ENCODE results near the gene DUOX2. TPM values are rescaled to one million over a fixed set of nuclear protein-coding genes. Genes with fewer than 3 reads are reported as not detected.

Gene DUOX2
- total and polyA plus RNA-seq, 3 donors from 2014 or later = 1.2 to 4.8 (median 2.6) TPM

DNA sequence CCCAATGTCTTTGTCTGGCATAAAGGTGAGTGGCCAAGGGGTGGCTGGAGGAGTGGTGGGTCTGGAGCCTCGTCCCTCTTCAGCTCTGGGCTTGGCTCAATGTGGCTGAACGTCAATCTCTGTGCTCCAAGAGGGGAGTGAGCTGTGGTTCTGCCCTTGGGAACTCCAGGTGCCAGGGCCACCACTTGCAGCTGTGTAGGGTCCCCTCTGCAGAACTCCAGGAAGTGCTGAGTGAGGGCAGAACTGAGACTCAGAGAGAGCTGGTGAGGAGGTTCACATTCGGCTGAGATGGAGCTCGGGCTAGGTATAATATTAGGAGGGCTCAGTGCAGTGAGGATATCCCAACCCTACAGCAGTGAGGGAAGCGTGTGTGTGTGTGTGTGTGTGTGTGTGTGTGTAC lies 27.4 kb upstream of the DUOX2 start:
- H3K4me3 ChIP-seq = no peak overlapping the region

GRCh38 chr15:45140557-45141250 lies 26.7 kb upstream of the DUOX2 start:
- TF ChIP-seq, protein P1, sequence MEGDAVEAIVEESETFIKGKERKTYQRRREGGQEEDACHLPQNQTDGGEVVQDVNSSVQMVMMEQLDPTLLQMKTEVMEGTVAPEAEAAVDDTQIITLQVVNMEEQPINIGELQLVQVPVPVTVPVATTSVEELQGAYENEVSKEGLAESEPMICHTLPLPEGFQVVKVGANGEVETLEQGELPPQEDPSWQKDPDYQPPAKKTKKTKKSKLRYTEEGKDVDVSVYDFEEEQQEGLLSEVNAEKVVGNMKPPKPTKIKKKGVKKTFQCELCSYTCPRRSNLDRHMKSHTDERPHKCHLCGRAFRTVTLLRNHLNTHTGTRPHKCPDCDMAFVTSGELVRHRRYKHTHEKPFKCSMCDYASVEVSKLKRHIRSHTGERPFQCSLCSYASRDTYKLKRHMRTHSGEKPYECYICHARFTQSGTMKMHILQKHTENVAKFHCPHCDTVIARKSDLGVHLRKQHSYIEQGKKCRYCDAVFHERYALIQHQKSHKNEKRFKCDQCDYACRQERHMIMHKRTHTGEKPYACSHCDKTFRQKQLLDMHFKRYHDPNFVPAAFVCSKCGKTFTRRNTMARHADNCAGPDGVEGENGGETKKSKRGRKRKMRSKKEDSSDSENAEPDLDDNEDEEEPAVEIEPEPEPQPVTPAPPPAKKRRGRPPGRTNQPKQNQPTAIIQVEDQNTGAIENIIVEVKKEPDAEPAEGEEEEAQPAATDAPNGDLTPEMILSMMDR (IDR thresholded peaks at IDR 0.05) = no peak
- no peak for TF ChIP-seq POLR2A (IDR thresholded peaks at IDR 0.05)
- 92 to 95% methylated on average over 10 of the region's 10 CpGs for WGBS, 2 donors
- no peak for DNase-seq
- Histone ChIP-seq H3K27me3 (no peaks in the 10 kb centered on the region), H3K4me3 (no peak overlapping the region), H3K9me3 (no peaks in the 10 kb centered on the region), H3K4me1 (no peaks in the 10 kb centered on the region), H3K36me3 (ENCODE audit: low read depth, missing control alignments) (no peaks in the 10 kb centered on the region), H3K27ac (no peak overlapping the region)
- intact Hi-C loops (cut with DNase I; ENCODE audit: low total_unique reads) = no loop called here

More for the DNA sequence above, 27.4 kb upstream of the DUOX2 start:
- TF ChIP-seq POLR2A (IDR thresholded peaks at IDR 0.05) = no peak
- TF ChIP-seq, protein P1 (IDR thresholded peaks at IDR 0.05) = no peak
- WGBS, 2 donors = 67 to 83% methylated on average over 1 to 5 of the region's 5 CpGs
- Histone ChIP-seq H3K9me3 (no peaks in the 10 kb centered on the region), H3K27me3 (no peaks in the 10 kb centered on the region), H3K4me1 (no peaks in the 10 kb centered on the region), H3K27ac (no peak overlapping the region), H3K36me3 (ENCODE audit: low read depth, missing control alignments) (no peaks in the 10 kb centered on the region)
- intact Hi-C loops (cut with DNase I; ENCODE audit: low total_unique reads) = no loop called here
- DNase-seq = no peak

DNA sequence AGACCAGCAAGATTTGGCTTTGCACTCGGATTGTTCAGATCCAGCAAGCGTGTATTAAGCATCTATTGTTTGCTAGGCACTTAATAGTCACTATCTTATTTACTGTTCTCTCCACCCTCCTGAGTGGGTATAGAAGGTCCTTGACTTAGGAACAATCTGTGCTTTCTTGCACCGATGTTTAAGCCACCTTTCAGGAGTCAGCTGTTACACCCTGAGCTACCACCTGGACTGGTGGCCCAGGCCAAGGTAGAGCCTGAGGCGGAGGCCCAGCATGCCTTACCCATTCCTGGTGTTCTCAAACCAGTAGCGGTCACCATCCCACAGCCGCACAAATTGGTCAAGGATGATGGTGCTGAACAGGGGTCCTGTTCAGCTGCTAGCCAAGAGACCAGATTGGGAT lies 25.8 kb upstream of the DUOX2 start:
- TF ChIP-seq POLR2A (IDR thresholded peaks at IDR 0.05) = no peak
- TF ChIP-seq, protein P1 (IDR thresholded peaks at IDR 0.05) = no peak
- H3K27me3 ChIP-seq = no peaks in the 10 kb centered on the region
- 82 to 84% methylated on average over 6 of the region's 6 CpGs for WGBS, 2 donors
- H3K27ac ChIP-seq = no peak overlapping the region
- intact Hi-C loops (cut with DNase I; ENCODE audit: low total_unique reads) = no loop called here
- H3K4me3 ChIP-seq = no peak overlapping the region
- H3K36me3 ChIP-seq (ENCODE audit: low read depth, missing control alignments) = no peaks in the 10 kb centered on the region
- H3K9me3 ChIP-seq = no peaks in the 10 kb centered on the region
- peaks cover 5% of the 10 kb centered on the region for H3K4me1 ChIP-seq
- DNase-seq = no peak

DNA sequence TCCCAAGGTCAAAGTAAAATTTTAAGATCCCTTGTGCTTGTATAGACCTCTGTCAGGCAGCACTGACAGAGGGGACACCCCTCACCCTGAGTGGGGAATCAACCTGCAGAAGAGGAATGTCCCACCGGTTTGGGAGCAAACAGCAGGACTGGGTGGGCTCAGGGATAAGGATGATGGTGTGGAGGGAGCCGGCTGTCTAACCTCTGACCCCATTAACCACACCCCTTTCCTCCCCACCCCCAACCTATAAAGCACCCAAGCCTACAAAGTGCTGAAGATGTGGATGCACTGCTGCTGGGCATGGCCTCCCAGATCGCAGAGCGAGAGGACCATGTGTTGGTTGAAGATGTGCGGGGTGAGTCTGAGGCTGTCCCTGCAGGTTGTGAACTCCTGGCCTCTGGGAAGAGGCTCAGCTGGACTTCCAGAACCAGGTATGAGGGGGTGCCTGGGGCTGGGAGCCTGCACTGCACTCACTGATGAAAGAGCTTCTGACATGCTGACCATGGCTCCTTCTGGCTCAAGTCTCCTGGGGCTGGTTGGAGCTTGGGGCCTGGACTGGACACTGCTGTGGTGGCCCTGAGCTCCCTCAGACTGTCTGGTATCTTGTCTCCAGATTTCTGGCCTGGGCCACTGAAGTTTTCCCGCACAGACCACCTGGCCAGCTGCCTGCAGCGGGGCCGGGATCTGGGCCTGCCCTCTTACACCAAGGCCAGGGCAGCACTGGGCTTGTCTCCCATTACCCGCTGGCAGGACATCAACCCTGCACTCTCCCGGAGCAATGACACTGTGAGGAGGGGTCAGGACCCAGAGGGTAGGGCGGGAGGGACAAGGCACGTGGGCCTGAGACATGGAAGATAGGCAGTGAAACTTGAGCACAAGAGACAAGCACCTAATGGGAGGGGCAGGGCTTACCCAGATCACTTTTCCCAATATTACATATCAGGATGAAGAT lies 25.1 kb upstream of the DUOX2 start:
- no peaks in the 10 kb centered on the region for H3K9me3 ChIP-seq
- 31 to 63% methylated on average over 2 to 12 of the region's 12 CpGs for WGBS, 2 donors
- no peaks in the 10 kb centered on the region for H3K36me3 ChIP-seq (ENCODE audit: low read depth, missing control alignments)
- DNase-seq = no peak
- peaks cover 5% of the 10 kb centered on the region for H3K4me1 ChIP-seq
- no peak overlapping the region for H3K27ac ChIP-seq
- no peaks in the 10 kb centered on the region for H3K27me3 ChIP-seq
- TF ChIP-seq, protein P1 (IDR thresholded peaks at IDR 0.05) = no peak
- no peak for TF ChIP-seq POLR2A (IDR thresholded peaks at IDR 0.05)
- H3K4me3 ChIP-seq = no peak overlapping the region
- intact Hi-C loops (cut with DNase I; ENCODE audit: low total_unique reads) = no loop called here

Measured in testis (tissue), 3 donors.